WTC11 (cell line): Measurements from ENCODE around the gene GPC5.

Experiments
- AR ChIP-seq: fragments of 250-450 bp; sonication (Bioruptor Pico); IDR thresholded peaks from 2 replicates; pipeline ENCODE4 v1.9.0; 2021; ENCODE audit warnings: mild to moderate bottlenecking
- CREB1 ChIP-seq: sonication (generic); formaldehyde crosslinking; IDR thresholded peaks from 2 replicates; pipeline ENCODE4 v1.8.0; 2023; ENCODE audit warnings: mild to moderate bottlenecking, missing genetic modification reagents
- CTCF ChIP-seq: fragments of 200-600 bp; IDR thresholded peaks from 2 replicates; pipeline ENCODE4 v1.8.0; 2022; ENCODE audit warnings: antibody characterized with exemption
- FOXJ3 ChIP-seq: sonication (generic); formaldehyde crosslinking; IDR thresholded peaks from 2 replicates; pipeline ENCODE4 v1.9.0; 2021; ENCODE audit warnings: missing genetic modification reagents, mild to moderate bottlenecking, borderline replicate concordance
- MAX ChIP-seq: sonication (generic); formaldehyde crosslinking; IDR thresholded peaks from 2 replicates; pipeline ENCODE4 v1.8.0; 2022; ENCODE audit warnings: mild to moderate bottlenecking, missing genetic modification reagents
- PRDM15 ChIP-seq: sonication (generic); formaldehyde crosslinking; IDR thresholded peaks from 2 replicates; pipeline ENCODE4 v1.8.0; 2022; ENCODE audit warnings: missing genetic modification reagents
- USF2 ChIP-seq: sonication (generic); formaldehyde crosslinking; IDR thresholded peaks from 2 replicates; pipeline ENCODE4 v1.8.1; 2023; ENCODE audit warnings: mild to moderate bottlenecking, missing genetic modification reagents, moderate library complexity
- ZNF121 ChIP-seq: sonication (generic); formaldehyde crosslinking; IDR thresholded peaks from 2 replicates; pipeline ENCODE4 v1.8.0; 2023; ENCODE audit warnings: missing genetic modification reagents
- ZNF671 ChIP-seq: fragments of 250-450 bp; sonication (Bioruptor Pico); IDR thresholded peaks from 2 replicates; pipeline ENCODE4 v1.8.0; 2021; ENCODE audit warnings: mild to moderate bottlenecking

- no peak for TF ChIP-seq CTCF
- no peak for TF ChIP-seq USF2 (CRISPR knock-in tag)
- TF ChIP-seq ZNF671 (CRISPR knock-in tag), result no peak
- TF ChIP-seq AR, result no peak
- no peak for TF ChIP-seq PRDM15 (CRISPR knock-in tag)
- TF ChIP-seq CREB1 (CRISPR knock-in tag), result no peak
- no peak for TF ChIP-seq MAX (CRISPR knock-in tag)
- TF ChIP-seq ZNF121 (CRISPR knock-in tag), result no peak
- no peak for TF ChIP-seq FOXJ3 (CRISPR knock-in tag)
Observed at GRCh38 chr13:91565296-91565695, 166.9 kb downstream of the GPC5 start.
